Measurements from ENCODE around the gene CDC42SE1. TPM values are rescaled to one million over a fixed set of nuclear protein-coding genes. Genes with fewer than 3 reads are reported as not detected.
A peak's percentile ranks its signal among the peaks of the same experiment; 100 is the strongest.

The CDC42SE1 gene
- total RNA-seq, 2 donors from 2014 or later, result 57.9 to 66.8 TPM

DNA sequence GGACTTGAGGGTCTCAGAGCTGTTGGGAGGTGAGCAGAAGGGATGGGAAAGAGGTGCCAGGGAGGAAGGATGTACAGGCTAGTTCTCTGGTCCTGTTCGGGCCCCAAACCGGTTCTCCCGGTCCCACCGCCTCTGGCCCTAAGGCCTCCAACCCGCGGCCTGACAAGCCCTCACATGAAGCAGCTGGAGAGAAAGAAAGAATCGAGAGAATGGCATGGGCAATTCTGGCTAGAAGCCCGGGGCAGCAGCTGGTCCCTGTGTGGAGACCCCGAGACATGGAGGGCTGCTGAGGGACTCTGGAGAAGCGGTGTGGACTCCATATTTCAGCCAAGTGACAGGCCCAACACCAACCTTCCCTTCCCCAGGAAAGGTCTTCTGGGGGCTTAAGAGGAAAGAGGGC is 730 bp downstream of the CDC42SE1 start:
- peaks cover 19% of the 10 kb centered on the region for H3K36me3 ChIP-seq
- H3K9ac ChIP-seq (ENCODE audit: low read depth in 2 of 2, low read length in 2 of 2), result peak overlapping the region; percentile 93 to 98
- no peak for TF ChIP-seq CTCF (IDR thresholded peaks at IDR 0.05)
- intact Hi-C loops (cut with DNase I), result loop anchor here (5.0 kb wide), 1 partner anchor 51 kb away; the partner anchor contains the start of genes MINDY1 and PRUNE1
- H3K4me3 ChIP-seq, result peak overlapping the region; percentile 88
- H3K27ac ChIP-seq, result peak overlapping the region; percentile 91
- H3K27me3 ChIP-seq, result no peaks in the 10 kb centered on the region
- peaks cover 7% of the 10 kb centered on the region for H3K4me1 ChIP-seq
- peak; percentile 67 for DNase-seq
- H3K9me3 ChIP-seq, result no peaks in the 10 kb centered on the region

DNA sequence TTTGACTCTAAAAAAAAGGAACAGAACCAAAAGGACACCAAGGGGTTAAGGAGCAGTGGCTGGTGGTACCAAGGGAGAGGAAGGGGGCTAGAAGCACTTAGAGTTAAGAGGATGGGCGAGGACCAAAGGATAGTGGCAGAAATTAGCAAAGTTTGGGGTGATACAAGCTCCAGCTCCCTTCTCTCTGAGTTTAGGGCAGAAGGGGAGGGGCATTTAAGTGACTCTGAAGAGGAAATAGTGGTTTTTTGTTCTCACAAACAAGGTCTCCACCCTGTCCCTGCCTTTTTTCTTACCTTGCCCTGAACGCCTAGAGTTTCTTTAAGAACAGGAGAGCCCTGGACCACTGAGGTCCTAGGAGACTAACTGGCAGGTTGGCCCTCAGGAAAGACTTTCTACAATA is 3.3 kb downstream of the CDC42SE1 start:
- no peaks in the 10 kb centered on the region for H3K9me3 ChIP-seq
- TF ChIP-seq CTCF (IDR thresholded peaks at IDR 0.05), result no peak
- peak overlapping the region; percentile 5 to 58 for H3K9ac ChIP-seq (ENCODE audit: low read depth in 2 of 2, low read length in 2 of 2)
- peak overlapping the region; percentile 91 for H3K27ac ChIP-seq
- intact Hi-C loops (cut with DNase I), result loop anchor here (5.0 kb wide), 1 partner anchor 49 kb away; the partner anchor contains the start of genes MINDY1 and PRUNE1
- peaks cover 34% of the 10 kb centered on the region for H3K36me3 ChIP-seq
- no peaks in the 10 kb centered on the region for H3K27me3 ChIP-seq
- peak overlapping the region; percentile 1 for H3K4me3 ChIP-seq
- DNase-seq, result peak; percentile 32
- H3K4me1 ChIP-seq, result peaks cover 7% of the 10 kb centered on the region

DNA sequence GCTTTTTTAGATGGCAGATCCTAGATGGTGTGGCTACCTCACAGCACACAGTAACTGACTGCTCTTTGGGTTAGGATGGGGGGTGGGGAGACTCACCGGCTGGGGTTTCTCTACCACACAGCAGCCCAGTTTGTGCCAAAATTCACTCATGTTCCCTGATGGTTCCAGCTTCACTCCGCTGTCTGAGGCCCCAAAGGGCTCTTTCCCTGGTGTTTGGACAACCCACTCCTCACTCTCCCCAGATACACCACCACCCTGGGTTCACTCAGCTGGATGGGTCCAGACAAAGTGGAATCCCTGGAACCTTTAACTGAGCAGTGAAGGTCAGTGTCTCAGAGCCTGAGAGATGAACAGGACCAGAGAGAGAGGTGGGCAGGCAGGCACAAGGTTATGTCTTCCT is 3.8 kb downstream of the CDC42SE1 start:
- TF ChIP-seq CTCF (IDR thresholded peaks at IDR 0.05), result no peak
- H3K4me3 ChIP-seq, result no peak overlapping the region
- intact Hi-C loops (cut with DNase I), result loop anchor here (5.0 kb wide), 1 partner anchor 48 kb away; the partner anchor contains the start of genes MINDY1 and PRUNE1
- no peak for DNase-seq
- peaks cover 7% of the 10 kb centered on the region for H3K4me1 ChIP-seq
- H3K27me3 ChIP-seq, result no peaks in the 10 kb centered on the region
- H3K9ac ChIP-seq (ENCODE audit: low read depth in 2 of 2, low read length in 2 of 2), result peak overlapping the region; percentile 41 to 58
- H3K36me3 ChIP-seq, result peaks cover 34% of the 10 kb centered on the region
- peak overlapping the region; percentile 91 for H3K27ac ChIP-seq
- no peaks in the 10 kb centered on the region for H3K9me3 ChIP-seq

- peaks cover 7% of the 10 kb centered on the region for H3K4me1 ChIP-seq
- no peaks in the 10 kb centered on the region for H3K27me3 ChIP-seq
- no peak overlapping the region for H3K4me3 ChIP-seq
- no peaks in the 10 kb centered on the region for H3K9me3 ChIP-seq
- no peak for DNase-seq
- peak overlapping the region; percentile 91 for H3K27ac ChIP-seq
- peak overlapping the region; percentile 41 to 58 for H3K9ac ChIP-seq (ENCODE audit: low read depth in 2 of 2, low read length in 2 of 2)
- intact Hi-C loops (cut with DNase I), result loop anchor here (5.0 kb wide), 1 partner anchor 48 kb away; the partner anchor contains the start of genes MINDY1 and PRUNE1
- no peak for TF ChIP-seq CTCF (IDR thresholded peaks at IDR 0.05)
- peaks cover 34% of the 10 kb centered on the region for H3K36me3 ChIP-seq
Observed at GRCh38 chr1:151054971-151055547, 4.4 kb downstream of the CDC42SE1 start.

- H3K27ac ChIP-seq, result no peak overlapping the region
- H3K36me3 ChIP-seq, result peaks cover 34% of the 10 kb centered on the region
- no peaks in the 10 kb centered on the region for H3K9me3 ChIP-seq
- H3K27me3 ChIP-seq, result no peaks in the 10 kb centered on the region
- no peak overlapping the region for H3K9ac ChIP-seq (ENCODE audit: low read depth in 2 of 2, low read length in 2 of 2)
- no peak for DNase-seq
- TF ChIP-seq CTCF (IDR thresholded peaks at IDR 0.05), result no peak
- no peak overlapping the region for H3K4me3 ChIP-seq
- intact Hi-C loops (cut with DNase I), result no loop called here
- peaks cover 7% of the 10 kb centered on the region for H3K4me1 ChIP-seq
Observed at GRCh38 chr1:151051356-151052009, 7.9 kb downstream of the CDC42SE1 start.

Data from colonic mucosa (tissue), 4 donors.